Fibroblast of mammary gland (primary cell): Measurements from ENCODE around the gene TEX14.

Experiments
- DNase-seq: peaks from one replicate; pipeline ENCODE4 v3.0.0-alpha.2; 2010; ENCODE audit warnings: low read depth
- H3K4me3 ChIP-seq: 2 replicates; pipeline ENCODE4 v1.5.1; 2011; ENCODE audit warnings: low read depth, mild to moderate bottlenecking, low read length, moderate library complexity; ENCODE audit not compliant: control insufficient read depth
- TF ChIP-seq, protein P1 (sequence below): conservative IDR thresholded peaks from 2 replicates; pipeline ENCODE4 v1.5.1; 2011; ENCODE audit warnings: low read depth, low read length, inconsistent platforms; ENCODE audit not compliant: control insufficient read depth, insufficient read depth

TEX14 gene

DNA sequence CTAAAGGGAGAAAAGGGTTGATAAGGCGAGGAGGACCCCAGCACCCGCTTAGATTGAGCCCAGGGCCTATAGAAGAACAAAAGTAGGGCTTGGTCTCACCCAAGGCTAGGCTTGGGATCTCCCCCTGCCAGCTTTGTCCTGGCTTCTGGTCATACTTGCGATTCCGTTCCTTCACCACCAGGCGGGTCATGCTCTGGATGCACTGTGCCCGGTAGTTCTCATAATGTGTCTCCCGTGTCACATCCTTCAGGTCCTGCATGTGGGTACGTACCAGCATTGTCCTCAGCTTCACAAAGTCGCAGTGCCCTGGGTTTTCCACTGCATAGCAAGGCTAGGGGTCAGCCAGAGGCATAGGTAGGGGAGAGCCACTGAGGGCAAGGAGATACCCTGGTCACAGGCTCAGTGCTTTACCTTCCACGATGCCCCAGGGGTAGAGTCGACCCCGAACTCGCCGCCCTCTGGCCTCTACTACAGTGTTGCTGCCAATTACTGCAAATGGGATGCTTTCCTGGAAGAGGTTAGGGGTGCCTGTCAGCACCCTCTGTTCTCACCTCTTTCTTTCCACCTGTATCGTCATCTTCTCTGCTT, 170.9 kb downstream of the TEX14 start:
- no peak overlapping the region for H3K4me3 ChIP-seq
- TF ChIP-seq, protein P1, sequence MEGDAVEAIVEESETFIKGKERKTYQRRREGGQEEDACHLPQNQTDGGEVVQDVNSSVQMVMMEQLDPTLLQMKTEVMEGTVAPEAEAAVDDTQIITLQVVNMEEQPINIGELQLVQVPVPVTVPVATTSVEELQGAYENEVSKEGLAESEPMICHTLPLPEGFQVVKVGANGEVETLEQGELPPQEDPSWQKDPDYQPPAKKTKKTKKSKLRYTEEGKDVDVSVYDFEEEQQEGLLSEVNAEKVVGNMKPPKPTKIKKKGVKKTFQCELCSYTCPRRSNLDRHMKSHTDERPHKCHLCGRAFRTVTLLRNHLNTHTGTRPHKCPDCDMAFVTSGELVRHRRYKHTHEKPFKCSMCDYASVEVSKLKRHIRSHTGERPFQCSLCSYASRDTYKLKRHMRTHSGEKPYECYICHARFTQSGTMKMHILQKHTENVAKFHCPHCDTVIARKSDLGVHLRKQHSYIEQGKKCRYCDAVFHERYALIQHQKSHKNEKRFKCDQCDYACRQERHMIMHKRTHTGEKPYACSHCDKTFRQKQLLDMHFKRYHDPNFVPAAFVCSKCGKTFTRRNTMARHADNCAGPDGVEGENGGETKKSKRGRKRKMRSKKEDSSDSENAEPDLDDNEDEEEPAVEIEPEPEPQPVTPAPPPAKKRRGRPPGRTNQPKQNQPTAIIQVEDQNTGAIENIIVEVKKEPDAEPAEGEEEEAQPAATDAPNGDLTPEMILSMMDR = peak; percentile 52
- peak; percentile 18 for DNase-seq

DNA sequence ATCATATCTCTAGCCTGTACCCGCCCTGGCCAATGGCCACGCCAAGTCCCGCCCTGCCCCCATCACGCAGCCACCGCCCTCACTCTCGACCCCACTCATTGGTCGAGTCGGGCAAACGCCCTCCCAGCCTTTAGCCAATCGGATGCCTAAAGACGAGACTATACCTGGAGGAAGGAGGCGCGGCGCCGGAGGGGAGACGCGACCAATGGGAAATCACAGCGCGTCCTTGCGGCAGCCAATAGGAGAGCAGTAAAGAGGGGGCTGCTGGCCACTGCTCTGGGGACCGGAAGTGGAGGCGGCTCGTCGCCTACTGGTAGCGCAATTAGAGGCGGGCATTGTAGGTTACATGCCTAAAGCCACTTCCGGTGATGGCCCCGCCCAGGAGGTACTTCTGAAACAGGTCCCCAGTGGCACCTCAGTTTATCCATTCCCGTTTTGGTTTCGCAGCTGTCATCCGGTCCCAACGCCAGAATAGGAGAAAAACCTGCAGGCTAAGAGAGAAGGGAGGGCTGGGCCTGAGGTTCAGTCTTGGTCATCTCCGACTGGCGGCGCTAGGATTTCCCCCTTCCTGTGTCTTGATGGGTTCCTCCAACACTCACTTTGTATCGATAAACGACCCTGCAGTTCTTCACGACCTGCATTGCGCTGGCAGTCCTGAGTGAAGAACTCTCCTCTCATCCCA, 173.8 kb downstream of the TEX14 start:
- peak overlapping the region; percentile 86 for H3K4me3 ChIP-seq
- TF ChIP-seq, protein P1 = no peak
- DNase-seq = peak; percentile 99

DNA sequence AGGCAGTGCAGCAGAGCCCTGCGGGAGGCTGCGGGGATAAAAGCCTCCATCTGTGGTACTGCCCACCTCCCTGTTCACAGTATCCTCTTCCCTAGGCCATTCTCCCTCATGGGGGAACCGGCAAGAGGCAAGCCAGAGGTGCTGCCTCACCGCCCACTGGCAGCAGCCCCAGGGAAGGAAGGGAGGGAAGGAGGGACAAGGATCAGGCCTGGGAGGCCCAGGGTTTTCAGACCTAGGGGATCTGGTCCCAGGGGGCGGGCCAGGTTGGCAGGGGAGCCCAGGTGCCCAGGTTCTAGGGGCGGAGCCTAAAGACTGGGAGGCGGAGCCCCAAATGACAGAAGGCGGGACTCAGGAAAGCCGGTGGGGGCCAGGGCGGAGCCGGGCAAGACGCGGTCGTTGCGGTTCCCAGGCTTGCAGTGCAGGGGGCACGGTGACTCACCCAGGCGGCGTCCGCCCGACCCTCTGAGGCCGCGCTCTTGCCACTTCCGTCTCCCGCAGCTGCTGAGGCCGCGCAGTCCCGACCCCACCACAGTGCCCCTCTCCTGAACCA, 174.4 kb downstream of the TEX14 start:
- DNase-seq = no peak
- peak overlapping the region; percentile 86 for H3K4me3 ChIP-seq
- TF ChIP-seq, protein P1 = no peak

DNA sequence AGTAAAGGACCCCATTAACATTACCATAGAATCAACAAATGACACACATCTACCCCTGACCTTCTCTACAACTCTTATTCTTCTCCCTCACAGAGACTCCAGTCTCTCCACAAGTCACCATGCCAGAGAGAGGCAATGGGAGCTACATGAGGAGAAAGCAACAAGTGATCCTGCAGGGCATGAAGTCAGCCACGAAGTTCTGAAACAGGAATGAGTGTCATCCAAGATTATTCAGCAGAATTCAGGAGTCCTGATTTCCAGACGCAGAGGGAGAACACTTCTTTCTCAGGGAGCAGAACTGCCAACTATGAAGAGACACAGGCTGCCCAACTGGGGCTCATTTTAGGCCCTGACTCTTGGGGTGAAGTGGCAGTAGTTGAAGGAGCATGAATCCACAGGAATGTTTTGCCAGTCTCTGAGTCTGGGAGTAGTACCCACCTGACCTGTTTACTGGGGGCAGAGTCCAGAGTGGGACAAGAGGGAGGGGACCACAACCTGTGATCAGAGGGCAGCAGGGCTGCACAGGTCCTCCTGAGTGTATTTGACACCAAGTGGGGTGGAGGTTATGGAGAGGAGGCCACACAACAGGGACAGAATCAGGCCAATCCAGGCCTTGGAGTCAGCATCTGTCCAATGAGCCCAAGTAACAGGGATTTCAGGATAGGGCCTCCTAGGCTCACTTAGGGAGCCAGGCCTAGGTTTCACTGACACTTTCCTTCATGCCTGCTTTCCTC, 175.0 kb downstream of the TEX14 start:
- peak overlapping the region; percentile 86 for H3K4me3 ChIP-seq
- DNase-seq = no peak
- TF ChIP-seq, protein P1 = no peak

DNA sequence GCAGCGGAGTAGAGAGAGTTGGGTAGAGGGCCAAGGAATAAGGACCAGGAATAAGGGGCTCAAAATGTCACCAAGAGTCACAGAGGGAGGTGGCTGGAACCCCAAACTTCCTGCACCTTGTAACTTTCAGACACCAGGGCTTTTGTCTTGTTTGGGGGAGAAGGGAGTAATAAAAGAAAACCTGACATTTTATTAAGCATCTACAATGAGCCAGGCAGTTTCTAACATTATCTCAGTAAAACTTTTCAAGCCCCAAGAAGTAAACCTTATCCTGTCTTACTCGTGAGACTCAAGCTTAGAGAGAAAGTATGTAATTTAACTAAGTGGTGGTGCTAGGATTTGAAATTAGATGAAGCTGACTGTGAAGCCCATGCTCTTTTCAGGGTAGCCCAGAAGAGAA, 176.6 kb downstream of the TEX14 start:
- TF ChIP-seq, protein P1 = no peak
- no peak overlapping the region for H3K4me3 ChIP-seq

DNA sequence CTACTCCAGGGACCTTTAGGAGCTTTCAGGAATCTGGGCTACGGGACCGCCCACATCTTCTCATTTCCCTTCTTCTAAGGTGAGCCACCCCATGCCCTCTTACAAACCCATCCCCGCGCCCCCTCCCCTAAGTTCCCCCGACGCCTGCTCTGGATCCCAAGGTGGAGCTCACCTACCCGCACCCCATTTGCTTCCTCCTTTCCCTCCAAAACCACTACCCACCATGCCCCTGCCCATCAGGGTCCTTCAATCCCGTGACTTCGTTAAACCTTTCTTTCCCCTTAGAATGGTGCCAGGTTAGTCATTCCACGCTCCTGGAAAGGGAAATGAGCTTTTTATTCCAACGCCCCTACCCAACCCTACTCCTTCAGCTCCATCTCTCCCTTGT, 177.1 kb downstream of the TEX14 start:
- no peak for DNase-seq
- peak overlapping the region; percentile 84 for H3K4me3 ChIP-seq
- TF ChIP-seq, protein P1 = no peak

More for the DNA sequence above, 176.6 kb downstream of the TEX14 start:
- no peak for DNase-seq
